ENCODE results near the gene JAG2.

DNA sequence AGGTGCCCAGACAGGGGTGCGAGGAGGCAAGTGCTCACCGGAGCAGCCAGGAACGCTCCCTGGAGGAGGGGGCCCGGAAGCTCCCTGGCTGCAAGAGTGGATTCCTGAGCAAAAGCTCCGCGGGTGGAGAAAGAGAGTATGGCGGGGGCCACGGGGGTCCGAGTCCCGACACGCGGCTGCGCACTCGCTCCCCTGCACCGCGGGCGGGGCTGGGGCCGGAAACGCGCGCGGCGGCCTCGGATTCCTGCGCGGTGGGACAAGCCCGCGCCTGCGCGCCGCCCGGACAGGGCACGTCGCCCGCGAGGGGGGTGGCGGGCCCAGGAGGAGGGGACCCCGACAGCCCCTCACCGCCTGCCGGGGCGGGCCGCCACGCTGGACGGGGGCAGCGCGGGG lies 75.5 kb downstream of the JAG2 start:
- TF ChIP-seq, protein P1, sequence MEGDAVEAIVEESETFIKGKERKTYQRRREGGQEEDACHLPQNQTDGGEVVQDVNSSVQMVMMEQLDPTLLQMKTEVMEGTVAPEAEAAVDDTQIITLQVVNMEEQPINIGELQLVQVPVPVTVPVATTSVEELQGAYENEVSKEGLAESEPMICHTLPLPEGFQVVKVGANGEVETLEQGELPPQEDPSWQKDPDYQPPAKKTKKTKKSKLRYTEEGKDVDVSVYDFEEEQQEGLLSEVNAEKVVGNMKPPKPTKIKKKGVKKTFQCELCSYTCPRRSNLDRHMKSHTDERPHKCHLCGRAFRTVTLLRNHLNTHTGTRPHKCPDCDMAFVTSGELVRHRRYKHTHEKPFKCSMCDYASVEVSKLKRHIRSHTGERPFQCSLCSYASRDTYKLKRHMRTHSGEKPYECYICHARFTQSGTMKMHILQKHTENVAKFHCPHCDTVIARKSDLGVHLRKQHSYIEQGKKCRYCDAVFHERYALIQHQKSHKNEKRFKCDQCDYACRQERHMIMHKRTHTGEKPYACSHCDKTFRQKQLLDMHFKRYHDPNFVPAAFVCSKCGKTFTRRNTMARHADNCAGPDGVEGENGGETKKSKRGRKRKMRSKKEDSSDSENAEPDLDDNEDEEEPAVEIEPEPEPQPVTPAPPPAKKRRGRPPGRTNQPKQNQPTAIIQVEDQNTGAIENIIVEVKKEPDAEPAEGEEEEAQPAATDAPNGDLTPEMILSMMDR (IDR thresholded peaks at IDR 0.05; ENCODE audit: insufficient read depth, low read length): no peak
- TF ChIP-seq POLR2AphosphoS5 (IDR thresholded peaks at IDR 0.05; ENCODE audit: low read depth): no peak
- TF ChIP-seq, protein P2, sequence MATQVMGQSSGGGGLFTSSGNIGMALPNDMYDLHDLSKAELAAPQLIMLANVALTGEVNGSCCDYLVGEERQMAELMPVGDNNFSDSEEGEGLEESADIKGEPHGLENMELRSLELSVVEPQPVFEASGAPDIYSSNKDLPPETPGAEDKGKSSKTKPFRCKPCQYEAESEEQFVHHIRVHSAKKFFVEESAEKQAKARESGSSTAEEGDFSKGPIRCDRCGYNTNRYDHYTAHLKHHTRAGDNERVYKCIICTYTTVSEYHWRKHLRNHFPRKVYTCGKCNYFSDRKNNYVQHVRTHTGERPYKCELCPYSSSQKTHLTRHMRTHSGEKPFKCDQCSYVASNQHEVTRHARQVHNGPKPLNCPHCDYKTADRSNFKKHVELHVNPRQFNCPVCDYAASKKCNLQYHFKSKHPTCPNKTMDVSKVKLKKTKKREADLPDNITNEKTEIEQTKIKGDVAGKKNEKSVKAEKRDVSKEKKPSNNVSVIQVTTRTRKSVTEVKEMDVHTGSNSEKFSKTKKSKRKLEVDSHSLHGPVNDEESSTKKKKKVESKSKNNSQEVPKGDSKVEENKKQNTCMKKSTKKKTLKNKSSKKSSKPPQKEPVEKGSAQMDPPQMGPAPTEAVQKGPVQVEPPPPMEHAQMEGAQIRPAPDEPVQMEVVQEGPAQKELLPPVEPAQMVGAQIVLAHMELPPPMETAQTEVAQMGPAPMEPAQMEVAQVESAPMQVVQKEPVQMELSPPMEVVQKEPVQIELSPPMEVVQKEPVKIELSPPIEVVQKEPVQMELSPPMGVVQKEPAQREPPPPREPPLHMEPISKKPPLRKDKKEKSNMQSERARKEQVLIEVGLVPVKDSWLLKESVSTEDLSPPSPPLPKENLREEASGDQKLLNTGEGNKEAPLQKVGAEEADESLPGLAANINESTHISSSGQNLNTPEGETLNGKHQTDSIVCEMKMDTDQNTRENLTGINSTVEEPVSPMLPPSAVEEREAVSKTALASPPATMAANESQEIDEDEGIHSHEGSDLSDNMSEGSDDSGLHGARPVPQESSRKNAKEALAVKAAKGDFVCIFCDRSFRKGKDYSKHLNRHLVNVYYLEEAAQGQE (IDR thresholded peaks at IDR 0.05; ENCODE audit: insufficient replicate concordance, low read depth): no peak
- no peak for TF ChIP-seq GABPA (IDR thresholded peaks at IDR 0.05; ENCODE audit: low read depth)
- TF ChIP-seq SPI1 (IDR thresholded peaks at IDR 0.05; ENCODE audit: borderline replicate concordance, low read depth): no peak

All from HL-60 (cell line).